ENCODE results near the gene KLK3. TPM values are rescaled to one million over a fixed set of nuclear protein-coding genes. Genes with fewer than 3 reads are reported as not detected.

Gene KLK3
- total and polyA plus RNA-seq, 2 of the 8 experiments (the other 6 are each of a cell fraction or from before 2014, with no cell fraction given): 0.08 TPM; not detected in 1

DNA sequence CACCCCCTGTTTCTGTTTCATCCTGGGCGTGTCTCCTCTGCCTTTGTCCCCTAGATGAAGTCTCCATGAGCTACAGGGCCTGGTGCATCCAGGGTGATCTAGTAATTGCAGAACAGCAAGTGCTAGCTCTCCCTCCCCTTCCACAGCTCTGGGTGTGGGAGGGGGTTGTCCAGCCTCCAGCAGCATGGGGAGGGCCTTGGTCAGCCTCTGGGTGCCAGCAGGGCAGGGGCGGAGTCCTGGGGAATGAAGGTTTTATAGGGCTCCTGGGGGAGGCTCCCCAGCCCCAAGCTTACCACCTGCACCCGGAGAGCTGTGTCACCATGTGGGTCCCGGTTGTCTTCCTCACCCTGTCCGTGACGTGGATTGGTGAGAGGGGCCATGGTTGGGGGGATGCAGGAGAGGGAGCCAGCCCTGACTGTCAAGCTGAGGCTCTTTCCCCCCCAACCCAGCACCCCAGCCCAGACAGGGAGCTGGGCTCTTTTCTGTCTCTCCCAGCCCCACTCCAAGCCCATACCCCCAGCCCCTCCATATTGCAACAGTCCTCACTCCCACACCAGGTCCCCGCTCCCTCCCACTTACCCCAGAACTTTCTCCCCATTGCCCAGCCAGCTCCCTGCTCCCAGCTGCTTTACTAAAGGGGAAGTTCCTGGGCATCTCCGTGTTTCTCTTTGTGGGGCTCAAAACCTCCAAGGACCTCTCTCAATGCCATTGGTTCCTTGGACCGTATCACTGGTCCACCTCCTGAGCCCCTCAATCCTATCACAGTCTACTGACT lies at the start of gene KLK3 (continued):
- TF ChIP-seq EZH2 (IDR thresholded peaks at IDR 0.05; ENCODE audit: low read depth, low read length, severe bottlenecking) (no peak), TAF1 (IDR thresholded peaks at IDR 0.05; ENCODE audit: low read depth, low read length) (no peak), CREB1 (IDR thresholded peaks at IDR 0.05) (no peak), YY1 (IDR thresholded peaks at IDR 0.05; ENCODE audit: low read depth, low read length) (no peak), CHD1 (IDR thresholded peaks at IDR 0.05; ENCODE audit: low read depth, low read length) (no peak), MAFK (IDR thresholded peaks at IDR 0.05; ENCODE audit: low read depth, low read length) (no peak), HDAC6 (IDR thresholded peaks at IDR 0.05; ENCODE audit: low read depth, low read length) (no peak), SP4 (IDR thresholded peaks at IDR 0.05; ENCODE audit: low read length) (no peak)
- TF ChIP-seq, protein P1, sequence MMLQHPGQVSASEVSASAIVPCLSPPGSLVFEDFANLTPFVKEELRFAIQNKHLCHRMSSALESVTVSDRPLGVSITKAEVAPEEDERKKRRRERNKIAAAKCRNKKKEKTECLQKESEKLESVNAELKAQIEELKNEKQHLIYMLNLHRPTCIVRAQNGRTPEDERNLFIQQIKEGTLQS (IDR thresholded peaks at IDR 0.05; ENCODE audit: insufficient read depth, low read depth, low read length): no peak

Data from H1 (cell line).